ENCODE data around the gene ZNF283.
A peak's percentile ranks its signal among the peaks of the same experiment; 100 is the strongest.
"Not testable (repeated sequence)": the region's sequence is repeated elsewhere in the genome, so short reads cannot be mapped to it uniquely, and the experiment has no call there.

ZNF283 gene

DNA sequence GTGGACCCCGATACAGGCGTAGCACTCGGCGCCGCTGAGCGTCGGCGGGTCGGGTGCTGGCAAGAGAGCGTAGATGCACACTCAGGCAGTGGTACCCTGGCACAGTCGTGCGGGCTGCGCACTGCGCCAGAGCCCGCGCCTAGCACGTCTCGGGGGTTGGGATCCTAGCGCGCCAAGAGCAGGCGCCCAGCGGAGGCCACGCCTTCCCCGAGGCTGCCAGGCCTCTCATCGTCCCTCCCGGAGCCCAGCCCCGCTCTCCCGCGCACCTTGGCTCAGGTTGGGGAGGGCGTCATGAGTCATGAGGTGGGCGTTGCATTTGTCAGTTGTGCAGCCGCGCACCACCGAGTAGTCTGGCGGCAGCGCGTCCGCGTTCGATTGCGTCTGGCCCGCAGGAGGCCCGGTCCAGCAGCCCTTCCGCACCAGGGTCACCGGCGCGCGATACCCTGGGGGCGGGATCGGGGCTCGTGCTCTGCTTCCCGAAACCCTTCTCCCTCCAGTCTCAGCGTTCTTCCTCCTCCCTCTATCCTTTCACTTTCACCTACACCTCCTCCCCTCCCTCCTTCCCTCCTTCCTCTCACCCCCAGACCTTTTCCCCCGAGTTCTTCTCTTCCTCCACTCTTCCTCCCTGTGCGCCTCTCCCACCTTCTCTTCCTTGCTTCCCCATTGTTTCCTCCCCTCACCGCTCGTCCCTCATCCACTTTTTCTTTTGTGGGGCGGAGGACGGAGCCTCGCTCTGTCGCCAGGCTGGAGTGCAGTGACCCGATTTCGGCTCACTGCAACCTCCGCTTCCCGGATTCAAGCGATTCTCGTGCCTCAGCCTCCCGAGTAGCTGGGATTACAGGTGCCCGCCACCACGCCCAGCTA lies 28.3 kb upstream of the ZNF283 start:
- FAIRE-seq (no peak), DNase-seq (ENCODE audit: insufficient read length, low spot score) (no peak)

DNA sequence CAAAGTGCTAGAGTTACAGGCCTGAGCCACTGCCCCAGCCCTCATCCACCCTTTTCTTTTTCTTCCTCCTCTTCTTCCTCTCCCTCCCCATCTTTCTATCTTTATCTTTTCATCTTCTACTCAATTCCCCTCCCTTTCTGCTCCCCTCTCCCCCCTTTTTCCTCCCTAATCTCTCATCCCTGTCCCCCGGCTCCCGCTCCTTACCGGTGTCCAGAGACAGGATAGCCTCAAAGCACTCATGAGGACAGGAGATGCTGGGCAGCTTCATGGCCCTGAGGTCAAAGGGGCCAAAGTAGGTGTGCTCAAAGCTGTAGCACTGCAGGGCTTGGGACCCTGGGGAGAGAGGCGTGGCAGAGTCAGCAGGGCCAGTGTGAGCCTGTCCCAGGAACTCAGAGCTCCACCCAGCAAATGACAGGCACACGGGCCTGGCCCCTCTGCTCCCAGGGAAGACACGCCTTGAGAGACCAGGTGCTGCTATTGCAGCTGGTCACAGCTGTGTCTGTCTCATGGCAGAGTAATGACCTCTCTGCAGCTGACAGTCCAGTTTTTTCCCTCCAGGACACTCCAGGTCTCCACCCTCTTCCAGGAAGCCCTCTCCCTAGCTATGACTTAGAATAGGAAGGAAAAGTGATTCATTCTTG lies 27.5 kb upstream of the ZNF283 start:
- no peak for FAIRE-seq

DNA sequence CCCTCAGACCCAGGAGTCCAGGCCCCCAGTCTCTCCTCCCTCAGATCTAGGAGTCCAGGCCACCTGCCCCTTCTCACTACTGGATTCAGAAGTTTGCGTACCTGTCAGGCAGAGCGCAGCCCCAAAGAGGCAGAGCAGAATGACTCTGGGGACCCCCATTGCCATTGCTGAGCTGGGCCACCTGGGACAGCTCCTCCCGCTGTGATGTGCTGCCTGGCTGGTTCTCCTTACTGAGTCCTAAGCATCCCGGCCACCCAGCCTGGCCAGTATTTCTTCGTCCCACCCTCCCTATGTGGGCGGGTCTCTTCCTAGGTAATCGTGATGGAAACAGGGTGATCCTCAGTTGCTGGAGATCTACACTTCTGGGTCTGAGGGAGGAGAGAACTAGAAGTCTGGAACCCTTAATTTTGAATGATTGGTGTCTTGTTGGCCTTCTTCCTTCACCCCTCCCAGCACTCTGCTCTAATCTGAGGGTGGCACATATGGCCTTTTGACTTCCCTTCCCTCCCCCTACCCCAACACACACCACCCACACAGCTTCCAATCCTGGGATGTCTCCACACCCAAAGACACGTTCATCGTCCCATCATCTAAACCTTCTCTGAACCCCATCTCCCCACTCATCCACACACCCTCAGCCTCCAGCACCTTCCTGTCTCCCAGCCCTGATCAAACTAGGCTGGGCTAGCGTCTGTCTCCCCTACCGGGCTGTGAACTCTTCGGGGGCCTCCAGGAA lies 24.7 kb upstream of the ZNF283 start, which contains the start of gene LYPD5:
Gene LYPD5, minus strand, starts transcription at position 232 of the 736 bp plus-strand sequence. Its CDS starts 67 bp downstream, at position 165.
- no peak for FAIRE-seq
- no peak for DNase-seq (ENCODE audit: insufficient read length, low spot score)

More for the DNA sequence above, 27.5 kb upstream of the ZNF283 start:
- DNase-seq (ENCODE audit: insufficient read length, low spot score), result no peak

DNA sequence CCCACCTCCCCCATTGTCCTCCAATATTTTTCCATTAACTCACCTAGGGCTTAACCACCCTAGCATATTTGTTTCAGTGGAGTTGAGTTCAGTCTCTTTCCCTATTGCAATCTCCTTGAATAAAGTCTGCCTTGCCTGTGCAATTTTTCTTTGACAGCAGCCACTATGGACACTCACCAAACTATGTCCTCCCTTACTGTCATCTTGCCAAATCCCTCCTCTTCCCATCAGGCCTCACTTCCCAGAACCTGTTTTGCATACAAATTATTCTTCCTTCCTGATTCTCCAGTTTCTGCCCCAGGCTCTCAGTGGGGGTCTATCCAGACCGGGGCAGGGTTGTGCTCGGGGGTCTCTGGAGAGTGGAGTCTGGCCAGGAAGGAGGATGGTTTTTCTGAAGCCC lies 22.7 kb upstream of the ZNF283 start:
- FAIRE-seq (no peak), DNase-seq (ENCODE audit: insufficient read length, low spot score) (no peak)

DNA sequence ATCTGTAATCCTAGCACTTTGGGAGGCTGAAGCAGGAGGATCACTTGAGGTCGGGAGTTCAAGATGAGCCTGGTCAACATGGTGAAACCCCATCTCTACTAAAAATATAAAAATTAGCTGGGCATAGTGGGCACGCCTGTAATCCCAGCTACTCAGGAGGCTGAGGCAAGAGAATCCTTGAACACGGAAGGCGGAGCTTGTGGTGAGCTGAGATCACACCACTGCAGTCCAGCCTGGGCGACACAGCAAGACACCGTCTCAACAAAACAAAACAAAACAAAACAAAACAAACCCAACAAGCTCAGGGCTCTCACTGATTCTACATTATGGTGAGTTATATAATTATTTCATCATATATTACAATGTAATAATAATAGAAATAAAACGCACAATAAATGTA lies 20.7 kb upstream of the ZNF283 start:
- not testable (repeated sequence) for DNase-seq (ENCODE audit: insufficient read length, low spot score); FAIRE-seq

DNA sequence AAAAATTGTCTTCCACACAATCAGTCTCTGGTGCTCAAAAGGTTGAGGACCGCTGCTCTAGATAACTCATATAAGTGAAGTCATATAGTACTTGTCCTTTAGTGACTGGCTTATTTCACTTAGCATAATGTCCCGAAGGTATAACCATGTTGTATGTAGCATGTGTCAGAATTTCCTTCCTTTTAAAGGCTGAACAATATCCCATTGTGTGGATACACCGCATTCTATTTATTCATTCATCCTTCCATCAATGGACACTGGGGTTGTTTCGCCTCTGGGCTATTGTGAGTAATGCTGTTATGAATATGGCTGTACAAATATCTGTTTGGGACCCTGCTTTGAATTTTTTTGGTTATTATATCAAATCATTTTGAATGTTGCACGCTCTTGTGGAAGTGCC lies 20.3 kb upstream of the ZNF283 start:
- FAIRE-seq, result no peak
- DNase-seq (ENCODE audit: insufficient read length, low spot score), result no peak

DNA sequence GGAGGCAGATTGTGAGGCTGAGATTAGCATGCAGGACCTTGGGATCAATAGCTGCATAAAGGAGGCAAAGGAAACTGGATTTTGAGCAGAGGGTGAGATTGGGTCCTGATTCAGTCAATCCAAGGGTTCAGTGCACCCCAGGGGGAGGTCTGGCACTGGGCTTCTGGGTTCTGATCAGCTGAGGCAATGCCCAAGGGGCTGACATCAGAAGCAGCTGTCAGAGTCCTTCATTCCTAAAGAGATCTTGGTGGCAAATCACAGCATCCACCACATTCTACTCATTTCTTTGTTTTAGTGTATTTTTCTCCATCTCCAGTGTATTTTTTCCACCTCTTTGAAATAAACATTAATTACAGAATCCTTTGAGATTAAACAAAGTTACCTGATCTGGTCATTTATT lies 19.5 kb upstream of the ZNF283 start:
- DNase-seq (ENCODE audit: insufficient read length, low spot score) (no peak), FAIRE-seq (no peak)

DNA sequence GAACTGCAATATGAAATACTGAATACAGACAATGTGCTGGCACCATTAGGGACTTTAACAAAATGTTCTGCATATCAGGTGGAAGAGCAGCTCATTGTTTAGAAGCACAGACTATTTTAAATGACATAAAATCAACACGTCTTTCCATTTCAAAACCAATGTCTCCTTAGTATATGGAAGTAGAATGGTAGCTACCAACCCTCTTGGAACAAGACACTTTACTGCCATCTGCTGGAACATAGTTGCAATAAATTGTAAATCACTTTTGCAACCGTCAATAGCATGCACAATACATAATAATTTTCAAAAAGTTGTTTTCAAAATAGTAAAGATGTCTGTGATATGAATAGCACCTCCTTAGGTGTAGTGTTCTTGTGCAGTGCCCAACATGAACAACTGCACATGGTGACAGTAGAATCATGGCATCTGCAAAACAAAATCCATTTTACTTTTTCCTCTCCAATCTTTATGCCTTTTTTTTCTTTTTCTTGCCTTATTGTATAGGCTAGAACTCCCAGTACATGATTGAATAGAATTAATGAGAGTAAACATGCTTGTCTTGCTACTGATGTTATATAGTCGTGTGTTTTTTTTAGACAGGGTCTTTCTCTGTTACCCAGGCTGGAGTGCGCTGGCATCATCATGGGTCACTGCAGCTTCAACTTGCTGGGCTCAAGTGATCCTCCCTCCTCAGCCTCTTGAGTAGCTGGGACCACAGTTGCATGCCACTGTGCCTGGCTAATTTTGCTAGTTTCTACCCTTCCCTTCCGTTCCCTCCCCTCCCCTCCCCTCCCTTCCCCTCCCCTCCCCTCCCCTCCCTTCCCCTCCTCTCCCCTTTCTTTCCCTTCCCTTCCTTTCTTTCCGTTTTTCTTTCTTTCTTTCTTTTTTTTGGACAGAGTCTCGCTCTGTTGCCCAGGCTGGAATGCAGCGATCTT lies 17.1 kb upstream of the ZNF283 start:
- FAIRE-seq (peak; percentile 82), DNase-seq (ENCODE audit: insufficient read length, low spot score) (no peak)

DNA sequence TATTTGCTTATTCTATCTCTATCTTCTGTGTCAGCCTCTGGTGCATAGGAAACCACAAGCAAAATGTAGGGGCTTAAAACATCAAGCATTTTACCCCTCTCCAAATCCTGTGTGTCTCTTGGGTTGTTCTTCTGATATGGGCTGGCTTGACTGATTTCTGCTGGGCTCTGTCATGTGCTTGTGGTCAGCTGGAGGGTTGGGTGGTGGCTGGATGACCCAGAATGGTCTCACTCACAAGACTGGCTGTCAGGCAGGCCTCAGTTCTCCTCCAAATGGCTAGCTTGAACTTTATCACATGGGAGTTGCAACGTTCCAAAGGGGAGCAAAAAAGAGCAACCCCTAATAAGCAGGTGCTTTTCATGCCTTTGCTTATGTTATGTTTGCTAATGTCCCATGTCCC lies 15.3 kb upstream of the ZNF283 start:
- DNase-seq (ENCODE audit: insufficient read length, low spot score), result no peak
- FAIRE-seq, result no peak

DNA sequence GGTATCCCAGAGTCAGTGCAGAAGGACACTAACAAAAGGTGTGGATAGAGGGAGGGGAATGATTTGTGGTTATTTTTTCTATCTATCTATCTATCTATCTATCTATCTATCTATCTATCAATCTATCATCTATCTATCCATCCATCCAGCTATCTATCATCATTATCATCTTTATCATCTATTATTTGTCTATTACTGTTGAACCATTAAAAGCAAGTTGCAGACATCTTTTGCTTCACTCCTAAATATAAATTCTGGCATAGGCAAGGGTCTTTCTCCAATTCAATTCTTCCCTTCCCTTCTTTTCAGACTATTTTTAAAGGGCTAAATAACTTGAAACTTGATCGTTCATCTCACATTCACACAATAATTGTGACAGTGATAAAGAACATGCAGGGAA lies 14.9 kb upstream of the ZNF283 start:
- FAIRE-seq (no peak), DNase-seq (ENCODE audit: insufficient read length, low spot score) (no peak)

DNA sequence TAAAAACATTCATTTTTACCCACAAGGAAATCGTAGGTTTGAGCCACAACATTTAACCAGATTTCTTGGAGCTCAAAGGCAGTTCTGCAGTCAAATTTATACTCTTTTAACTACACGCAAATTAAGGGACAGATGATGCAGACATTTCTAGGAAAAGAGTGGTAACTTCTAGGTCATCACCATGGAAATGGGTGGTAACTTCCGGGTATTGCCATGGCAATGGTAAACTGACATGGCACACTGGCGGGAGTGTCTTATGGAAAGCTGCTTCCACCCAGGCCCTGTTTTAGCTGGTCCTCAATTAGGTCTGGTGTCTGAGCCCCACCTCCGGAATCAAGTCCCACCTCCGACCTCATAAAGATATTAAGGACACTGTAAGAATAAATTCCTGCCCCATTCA lies 14.4 kb upstream of the ZNF283 start:
- no peak for FAIRE-seq
- no peak for DNase-seq (ENCODE audit: insufficient read length, low spot score)

DNA sequence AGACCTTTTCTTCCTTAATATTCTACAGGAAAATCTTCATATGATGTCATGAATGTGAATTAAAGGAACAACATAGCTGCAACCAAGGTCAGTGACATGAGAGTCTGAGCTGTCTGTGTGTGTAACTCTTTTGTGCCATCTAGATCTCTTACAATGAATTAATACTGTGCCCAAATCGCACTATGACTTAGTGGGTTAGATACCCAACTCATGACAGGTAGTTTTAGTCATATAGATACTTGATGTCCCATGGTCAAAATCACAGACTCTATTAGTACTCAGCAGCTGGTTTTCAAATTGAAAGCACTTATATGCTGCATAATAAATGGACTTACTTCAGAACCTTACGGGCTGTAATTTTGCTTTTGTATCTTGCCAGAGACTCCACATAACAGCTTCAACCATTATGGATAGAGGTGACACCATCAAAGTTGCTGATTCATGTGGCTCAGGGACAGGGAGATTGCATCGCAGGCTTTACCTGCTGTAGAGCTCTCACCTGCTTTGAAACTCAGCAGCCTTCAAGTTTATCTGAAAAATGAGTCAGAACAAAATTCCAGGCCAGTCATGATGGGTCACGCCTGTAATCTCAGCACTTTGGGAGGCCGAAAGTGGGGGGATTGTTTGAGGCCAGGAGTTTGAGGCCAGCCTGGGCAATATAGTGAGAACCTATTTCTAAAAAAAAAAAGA lies 12.3 kb upstream of the ZNF283 start:
- FAIRE-seq, result no peak
- DNase-seq (ENCODE audit: insufficient read length, low spot score), result no peak

DNA sequence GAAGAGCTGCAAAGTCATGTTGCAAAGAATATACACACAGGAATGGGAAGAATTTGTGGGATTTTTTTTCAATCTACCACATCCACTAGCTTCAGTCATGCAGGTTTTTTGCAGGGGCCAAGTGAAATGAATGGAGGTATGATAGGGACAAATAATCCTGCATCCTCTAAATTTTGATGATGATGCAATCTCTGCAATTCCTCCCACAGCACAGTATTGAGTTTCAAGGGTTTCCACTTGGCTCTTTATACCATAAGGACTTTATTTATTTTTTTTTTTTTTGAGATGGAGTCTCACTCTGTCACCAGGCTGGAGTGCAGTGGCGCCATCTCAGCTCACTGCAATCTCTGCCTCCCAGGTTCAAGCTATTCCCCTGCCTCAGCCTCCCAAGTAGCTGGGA lies 9.7 kb upstream of the ZNF283 start:
- FAIRE-seq; DNase-seq (ENCODE audit: insufficient read length, low spot score): not testable (repeated sequence)

DNA sequence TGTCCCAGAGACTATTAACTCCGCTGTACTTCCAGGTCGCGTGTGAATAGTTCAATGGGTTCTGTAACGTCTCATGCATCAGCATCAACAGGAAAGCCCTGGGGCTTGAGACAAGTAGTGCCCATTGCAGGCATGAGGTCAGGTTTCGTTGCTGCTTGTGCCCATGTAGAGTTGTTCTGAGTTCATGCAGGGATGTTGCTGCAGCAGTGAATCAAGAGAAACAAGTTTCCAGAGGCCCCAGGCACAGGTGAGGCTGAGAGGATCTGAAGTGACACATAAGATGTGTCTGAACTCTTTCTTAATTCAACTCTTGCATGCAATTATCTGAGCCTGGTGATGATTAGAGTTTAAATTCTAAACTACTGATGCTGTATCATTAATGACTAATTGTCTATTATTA lies 8.6 kb upstream of the ZNF283 start:
- DNase-seq (ENCODE audit: insufficient read length, low spot score) (no peak), FAIRE-seq (no peak)

DNA sequence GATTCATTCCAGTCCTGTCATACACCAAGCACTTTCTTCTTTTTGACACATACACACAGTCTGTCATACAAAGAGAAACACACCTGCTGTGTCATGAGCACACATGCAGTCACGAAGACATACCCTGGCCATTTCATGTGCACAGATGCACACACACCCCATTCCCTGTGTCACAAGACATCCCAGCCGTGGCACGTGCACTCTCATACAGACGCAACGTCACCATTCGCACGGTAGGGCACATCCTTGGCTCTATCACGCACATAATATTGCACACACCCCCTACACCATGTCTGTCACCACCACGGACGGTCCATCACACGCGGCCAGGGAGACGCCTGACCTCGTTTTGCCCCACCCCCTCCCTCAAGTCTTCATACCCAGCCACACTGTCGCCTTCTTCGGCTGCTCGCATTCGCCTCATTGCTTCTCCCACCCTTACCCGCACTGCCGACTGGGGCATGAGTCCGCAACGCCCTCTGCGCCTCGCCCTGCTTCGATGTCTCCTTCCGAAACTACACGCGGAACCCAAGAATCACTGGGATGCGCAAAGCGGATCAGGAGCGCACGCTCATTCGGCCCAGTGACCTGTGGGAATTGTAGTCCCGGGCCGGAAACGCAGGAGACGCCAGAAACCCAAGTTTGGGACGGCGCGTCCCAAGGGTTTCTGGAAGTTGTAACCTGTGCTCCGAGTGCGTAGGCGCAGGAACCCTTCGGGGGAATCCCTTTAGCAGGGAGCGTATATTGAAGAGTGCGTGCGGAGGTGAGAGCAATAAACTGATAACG lies 6.8 kb upstream of the ZNF283 start:
- DNase-seq (ENCODE audit: insufficient read length, low spot score) (no peak), FAIRE-seq (no peak)

DNA sequence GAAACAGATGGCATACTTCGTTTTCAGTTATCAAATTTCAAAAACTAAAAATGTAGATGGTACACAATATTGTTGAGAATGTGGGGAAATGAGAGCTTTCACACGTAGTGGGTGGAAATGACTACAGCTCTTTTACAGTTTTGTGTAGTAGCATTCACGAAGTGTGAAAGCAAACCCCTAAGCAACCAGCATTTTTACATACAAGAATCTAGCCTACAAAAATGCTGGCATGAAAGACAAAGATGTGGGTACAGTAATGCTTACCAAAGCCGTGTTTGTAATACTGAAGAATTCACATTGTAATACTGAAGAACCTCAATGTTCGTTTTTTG lies 6.3 kb upstream of the ZNF283 start:
- DNase-seq (ENCODE audit: insufficient read length, low spot score) (no peak), FAIRE-seq (no peak)

DNA sequence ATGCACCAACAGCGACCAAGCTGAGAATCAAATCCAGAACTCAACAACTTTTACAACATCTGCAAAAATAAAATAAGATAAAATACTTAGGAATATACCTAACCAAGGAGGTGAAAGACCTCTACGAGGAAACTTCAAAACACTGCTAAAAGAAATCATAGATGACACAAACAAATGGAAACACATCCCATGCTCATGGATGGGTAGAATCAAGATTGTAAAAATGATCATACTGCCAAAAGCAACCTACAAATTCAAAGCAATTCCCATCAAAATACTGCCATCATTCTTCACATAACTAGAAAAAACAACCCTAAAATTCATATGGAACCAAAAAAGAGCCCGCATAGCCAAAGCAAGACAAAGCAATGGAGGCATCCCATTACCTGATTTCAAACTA lies 3.3 kb upstream of the ZNF283 start:
- FAIRE-seq; DNase-seq (ENCODE audit: insufficient read length, low spot score): not testable (repeated sequence)

DNA sequence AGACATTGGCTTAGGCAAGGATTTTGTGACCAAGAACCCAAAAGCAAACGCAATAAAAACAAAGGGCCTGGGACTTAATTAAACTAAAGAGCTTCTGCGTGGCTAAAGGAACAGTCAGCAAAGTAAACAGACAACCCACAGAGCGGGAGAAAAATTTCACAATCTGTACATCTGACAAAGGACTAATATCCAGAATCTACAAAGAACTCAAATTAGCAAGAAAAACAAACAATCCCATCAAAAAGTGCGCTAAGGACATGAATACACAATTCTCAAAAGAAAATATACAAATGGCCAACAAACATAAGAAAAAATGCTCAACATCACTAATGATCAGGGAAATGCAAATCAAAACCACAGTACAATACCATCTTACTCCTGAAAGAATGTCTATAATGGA lies 2.5 kb upstream of the ZNF283 start:
- DNase-seq (ENCODE audit: insufficient read length, low spot score); FAIRE-seq: not testable (repeated sequence)

DNA sequence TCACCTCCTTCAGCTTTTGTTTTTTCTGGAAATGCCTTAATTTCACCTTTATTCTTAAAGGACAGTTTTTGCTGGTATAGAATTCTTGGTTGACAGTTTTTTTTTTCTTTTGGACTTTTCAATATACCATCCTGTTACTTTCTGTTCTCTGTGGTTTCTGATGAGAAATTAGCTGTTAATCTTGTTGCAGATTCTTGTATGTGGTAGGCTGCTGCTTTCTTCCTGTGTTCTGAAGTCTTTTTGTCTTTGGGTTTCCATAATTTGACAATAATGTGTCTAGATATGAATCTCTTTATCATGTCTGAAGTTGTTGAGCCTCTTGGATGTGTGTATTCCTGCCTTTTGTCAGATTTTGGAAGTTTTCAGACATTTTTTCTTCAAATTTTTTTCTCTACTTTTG lies 12.0 kb downstream of the ZNF283 start:
- DNase-seq (ENCODE audit: insufficient read length, low spot score), result no peak
- FAIRE-seq, result no peak

All from GM19239 (cell line).